WTC11 (cell line): ENCODE data around the gene KCNT1. TPM values are rescaled to one million over a fixed set of nuclear protein-coding genes. Genes with fewer than 3 reads are reported as not detected.
A peak's percentile ranks its signal among the peaks of the same experiment; 100 is the strongest.

Experiments
- ATAC-seq: fragments of 200-7000 bp; cut with Tn5 transposase; 2 replicates; pipeline ENCODE4 v1.10.0; 2021; ENCODE audit warnings: mild to moderate bottlenecking, moderate library complexity
- CTCF ChIA-PET: fragments of 300-600 bp; sonication (Branson Sonifier 250); formaldehyde crosslinking; loops from one replicate; lab custom pipeline; 2021; ENCODE audit warnings: antibody characterized with exemption; lab: Charles Lee
- POLR2A ChIA-PET: fragments of 350-600 bp; sonication (Branson Sonifier 250); formaldehyde crosslinking; loops from one replicate; lab custom pipeline; 2021; ENCODE audit warnings: antibody characterized with exemption; lab: Charles Lee
- DNase-seq: peaks from one replicate; pipeline ENCODE4 v3.0.0; 2021; ENCODE audit warnings: low spot score
- H3K27ac Mint-ChIP-seq: 2 replicates; pipeline ENCODE4 v1.8.0; 2021; ENCODE audit warnings: mixed read lengths
- H3K27me3 Mint-ChIP-seq: 2 replicates; pipeline ENCODE4 v1.8.0; 2021; ENCODE audit warnings: low read depth, mild to moderate bottlenecking, moderate library complexity, mixed read lengths
- H3K36me3 Mint-ChIP-seq: 2 replicates; pipeline ENCODE4 v1.8.0; 2021; ENCODE audit warnings: mixed read lengths
- H3K4me1 Mint-ChIP-seq: 2 replicates; pipeline ENCODE4 v1.8.0; 2022; ENCODE audit warnings: mixed read lengths
- H3K4me3 Mint-ChIP-seq: 2 replicates; pipeline ENCODE4 v1.8.0; 2021; ENCODE audit warnings: mild to moderate bottlenecking, moderate library complexity, mixed read lengths
- H3K9me3 Mint-ChIP-seq: 2 replicates; pipeline ENCODE4 v1.8.0; 2021; ENCODE audit warnings: mixed read lengths
- GTF2I ChIP-seq: fragments of 250-450 bp; sonication (Bioruptor Pico); conservative IDR thresholded peaks from 2 replicates; pipeline ENCODE4 v1.4.0; 2021; ENCODE audit warnings: mild to moderate bottlenecking
- HMGA2 ChIP-seq: fragments of 250-450 bp; sonication (Bioruptor Pico); IDR thresholded peaks from 2 replicates; pipeline ENCODE4 v1.4.0; 2021; ENCODE audit warnings: mild to moderate bottlenecking, moderate library complexity
- NFE2L1 ChIP-seq: sonication (generic); formaldehyde crosslinking; IDR thresholded peaks from 2 replicates; pipeline ENCODE4 v1.8.1; 2023; ENCODE audit warnings: missing genetic modification reagents
- NR1H2 ChIP-seq: sonication (generic); formaldehyde crosslinking; IDR thresholded peaks from 2 replicates; pipeline ENCODE4 v1.9.0; 2021; ENCODE audit warnings: mild to moderate bottlenecking, moderate library complexity, missing genetic modification reagents
- OVOL2 ChIP-seq: fragments of 250-450 bp; sonication (Bioruptor Pico); IDR thresholded peaks from 2 replicates; pipeline ENCODE4 v1.9.0; 2021; ENCODE audit warnings: mild to moderate bottlenecking, borderline replicate concordance
- ZNF416 ChIP-seq: fragments of 250-450 bp; sonication (Bioruptor Pico); IDR thresholded peaks from 2 replicates; pipeline ENCODE4 v1.9.0; 2021; ENCODE audit warnings: mild to moderate bottlenecking, inconsistent platforms
- ZNF671 ChIP-seq: fragments of 250-450 bp; sonication (Bioruptor Pico); IDR thresholded peaks from 2 replicates; pipeline ENCODE4 v1.8.0; 2021; ENCODE audit warnings: mild to moderate bottlenecking
- total RNA-seq: library from RNA; stranded (reverse); gene quantifications from 3 replicates; pipeline ENCODE4 v1.2.3, GENCODE V29; 2021
- TF ChIP-seq, protein P1 (sequence below): fragments of 250-450 bp; sonication (Bioruptor Pico); IDR thresholded peaks from 2 replicates; pipeline ENCODE4 v2.1.2; 2022; ENCODE audit warnings: mild to moderate bottlenecking, moderate library complexity
- TF ChIP-seq, protein P2 (sequence below): sonication (generic); formaldehyde crosslinking; IDR thresholded peaks from 2 replicates; pipeline ENCODE4 v1.8.1; 2022; ENCODE audit warnings: low read depth, mild to moderate bottlenecking, moderate library complexity, missing genetic modification reagents, borderline replicate concordance
- TF ChIP-seq, protein P3 (sequence below): fragments of 250-450 bp; sonication (Bioruptor Pico); IDR thresholded peaks from 2 replicates; pipeline ENCODE4 v1.9.0; 2021; ENCODE audit warnings: mild to moderate bottlenecking, borderline replicate concordance
- TF ChIP-seq, protein P4 (sequence below): sonication (generic); formaldehyde crosslinking; IDR thresholded peaks from 2 replicates; pipeline ENCODE4 v1.8.0; 2022; ENCODE audit warnings: mild to moderate bottlenecking, missing genetic modification reagents
- TF ChIP-seq, protein P5 (sequence below): fragments of 250-450 bp; sonication (Bioruptor Pico); IDR thresholded peaks from 2 replicates; pipeline ENCODE4 v1.9.0; 2021; ENCODE audit warnings: moderate library complexity, mild to moderate bottlenecking, inconsistent platforms, borderline replicate concordance
- TF ChIP-seq, protein P6 (sequence below): sonication (generic); formaldehyde crosslinking; IDR thresholded peaks from 2 replicates; pipeline ENCODE4 v1.8.1; 2022; ENCODE audit warnings: missing genetic modification reagents, borderline replicate concordance
- TF ChIP-seq, protein P7 (sequence below): fragments of 250-450 bp; sonication (Bioruptor Pico); conservative IDR thresholded peaks from 2 replicates; pipeline ENCODE4 v1.9.0; 2021; ENCODE audit warnings: mild to moderate bottlenecking
- TF ChIP-seq, protein P8 (sequence below): sonication (generic); formaldehyde crosslinking; IDR thresholded peaks from 2 replicates; pipeline ENCODE4 v1.8.0; 2022; ENCODE audit warnings: mild to moderate bottlenecking, missing genetic modification reagents
- TF ChIP-seq, protein P9 (sequence below): sonication (generic); formaldehyde crosslinking; IDR thresholded peaks from 2 replicates; pipeline ENCODE4 v1.8.1; 2023; ENCODE audit warnings: mild to moderate bottlenecking, missing genetic modification reagents

Gene KCNT1
- total RNA-seq, 1 experiment from 2014 or later: 0.13 TPM

DNA sequence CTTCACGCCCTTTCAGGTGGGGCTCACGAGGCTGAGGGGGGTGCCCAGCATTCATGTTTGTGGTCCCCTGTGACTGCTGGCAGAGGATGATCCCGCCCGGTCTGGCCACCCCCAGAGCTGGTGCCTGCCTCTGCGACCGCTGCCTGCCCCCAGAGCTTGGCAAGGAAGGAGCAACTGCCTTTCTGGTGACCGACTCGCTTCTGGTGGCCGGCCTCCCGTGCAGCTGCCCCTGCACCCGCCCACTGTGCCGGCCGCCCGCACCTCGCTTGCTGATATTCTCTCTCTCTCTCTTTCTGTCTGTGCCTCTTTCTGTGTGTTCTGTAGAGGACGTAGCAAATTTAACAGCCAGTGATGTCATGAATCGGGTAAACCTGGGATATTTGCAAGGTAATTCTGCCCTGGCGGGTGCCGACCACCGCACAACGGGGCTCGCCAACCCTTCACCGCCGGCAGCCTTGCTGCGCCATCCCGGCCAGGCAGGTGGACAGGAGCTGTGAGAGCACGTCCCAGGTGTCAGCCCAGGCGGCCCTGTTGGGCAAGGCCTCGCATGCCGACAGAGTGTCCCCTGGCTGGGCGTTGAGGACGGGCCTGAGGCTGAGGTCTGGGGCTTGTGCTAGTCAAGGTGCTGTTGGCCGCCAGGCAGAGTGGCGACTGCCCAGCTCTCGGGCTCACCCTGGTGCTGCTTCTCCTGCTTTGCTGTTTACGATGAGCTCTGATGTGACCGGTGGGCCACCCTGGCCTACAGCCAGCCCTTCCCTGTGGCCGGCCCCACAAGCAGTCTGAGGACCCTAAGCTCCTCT is 86.0 kb downstream of the KCNT1 start:
- ChIA-PET POLR2A (no interaction called here), CTCF (interaction anchor here (0.7 to 5.4 kb wide), 5 partner anchors 10 to 265 kb away, joined by 3 to 27 read pairs (median 3); no protein-coding TSS in a partner anchor)
- Mint-ChIP-seq H3K4me1 (no peaks in the 10 kb centered on the region), H3K27ac (peak overlapping the region; percentile 50), H3K36me3 (no peaks in the 10 kb centered on the region), H3K27me3 (no peaks in the 10 kb centered on the region), H3K9me3 (no peaks in the 10 kb centered on the region), H3K4me3 (no peak overlapping the region)
- ATAC-seq: no peak
- TF ChIP-seq, protein P1, sequence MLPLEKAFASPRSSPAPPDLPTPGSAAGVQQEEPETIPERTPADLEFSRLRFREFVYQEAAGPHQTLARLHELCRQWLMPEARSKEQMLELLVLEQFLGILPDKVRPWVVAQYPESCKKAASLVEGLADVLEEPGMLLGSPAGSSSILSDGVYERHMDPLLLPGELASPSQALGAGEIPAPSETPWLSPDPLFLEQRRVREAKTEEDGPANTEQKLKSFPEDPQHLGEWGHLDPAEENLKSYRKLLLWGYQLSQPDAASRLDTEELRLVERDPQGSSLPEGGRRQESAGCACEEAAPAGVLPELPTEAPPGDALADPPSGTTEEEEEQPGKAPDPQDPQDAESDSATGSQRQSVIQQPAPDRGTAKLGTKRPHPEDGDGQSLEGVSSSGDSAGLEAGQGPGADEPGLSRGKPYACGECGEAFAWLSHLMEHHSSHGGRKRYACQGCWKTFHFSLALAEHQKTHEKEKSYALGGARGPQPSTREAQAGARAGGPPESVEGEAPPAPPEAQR: no peak
- TF ChIP-seq, protein P2, sequence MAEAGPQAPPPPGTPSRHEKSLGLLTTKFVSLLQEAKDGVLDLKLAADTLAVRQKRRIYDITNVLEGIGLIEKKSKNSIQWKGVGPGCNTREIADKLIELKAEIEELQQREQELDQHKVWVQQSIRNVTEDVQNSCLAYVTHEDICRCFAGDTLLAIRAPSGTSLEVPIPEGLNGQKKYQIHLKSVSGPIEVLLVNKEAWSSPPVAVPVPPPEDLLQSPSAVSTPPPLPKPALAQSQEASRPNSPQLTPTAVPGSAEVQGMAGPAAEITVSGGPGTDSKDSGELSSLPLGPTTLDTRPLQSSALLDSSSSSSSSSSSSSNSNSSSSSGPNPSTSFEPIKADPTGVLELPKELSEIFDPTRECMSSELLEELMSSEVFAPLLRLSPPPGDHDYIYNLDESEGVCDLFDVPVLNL (CRISPR knock-in tag): no peak
- TF ChIP-seq ZNF671 (CRISPR knock-in tag) (no peak), ZNF416 (CRISPR knock-in tag) (no peak), NFE2L1 (CRISPR knock-in tag) (no peak), OVOL2 (no peak), NR1H2 (CRISPR knock-in tag) (no peak), GTF2I (no peak), HMGA2 (CRISPR knock-in tag) (no peak)
- TF ChIP-seq, protein P3, sequence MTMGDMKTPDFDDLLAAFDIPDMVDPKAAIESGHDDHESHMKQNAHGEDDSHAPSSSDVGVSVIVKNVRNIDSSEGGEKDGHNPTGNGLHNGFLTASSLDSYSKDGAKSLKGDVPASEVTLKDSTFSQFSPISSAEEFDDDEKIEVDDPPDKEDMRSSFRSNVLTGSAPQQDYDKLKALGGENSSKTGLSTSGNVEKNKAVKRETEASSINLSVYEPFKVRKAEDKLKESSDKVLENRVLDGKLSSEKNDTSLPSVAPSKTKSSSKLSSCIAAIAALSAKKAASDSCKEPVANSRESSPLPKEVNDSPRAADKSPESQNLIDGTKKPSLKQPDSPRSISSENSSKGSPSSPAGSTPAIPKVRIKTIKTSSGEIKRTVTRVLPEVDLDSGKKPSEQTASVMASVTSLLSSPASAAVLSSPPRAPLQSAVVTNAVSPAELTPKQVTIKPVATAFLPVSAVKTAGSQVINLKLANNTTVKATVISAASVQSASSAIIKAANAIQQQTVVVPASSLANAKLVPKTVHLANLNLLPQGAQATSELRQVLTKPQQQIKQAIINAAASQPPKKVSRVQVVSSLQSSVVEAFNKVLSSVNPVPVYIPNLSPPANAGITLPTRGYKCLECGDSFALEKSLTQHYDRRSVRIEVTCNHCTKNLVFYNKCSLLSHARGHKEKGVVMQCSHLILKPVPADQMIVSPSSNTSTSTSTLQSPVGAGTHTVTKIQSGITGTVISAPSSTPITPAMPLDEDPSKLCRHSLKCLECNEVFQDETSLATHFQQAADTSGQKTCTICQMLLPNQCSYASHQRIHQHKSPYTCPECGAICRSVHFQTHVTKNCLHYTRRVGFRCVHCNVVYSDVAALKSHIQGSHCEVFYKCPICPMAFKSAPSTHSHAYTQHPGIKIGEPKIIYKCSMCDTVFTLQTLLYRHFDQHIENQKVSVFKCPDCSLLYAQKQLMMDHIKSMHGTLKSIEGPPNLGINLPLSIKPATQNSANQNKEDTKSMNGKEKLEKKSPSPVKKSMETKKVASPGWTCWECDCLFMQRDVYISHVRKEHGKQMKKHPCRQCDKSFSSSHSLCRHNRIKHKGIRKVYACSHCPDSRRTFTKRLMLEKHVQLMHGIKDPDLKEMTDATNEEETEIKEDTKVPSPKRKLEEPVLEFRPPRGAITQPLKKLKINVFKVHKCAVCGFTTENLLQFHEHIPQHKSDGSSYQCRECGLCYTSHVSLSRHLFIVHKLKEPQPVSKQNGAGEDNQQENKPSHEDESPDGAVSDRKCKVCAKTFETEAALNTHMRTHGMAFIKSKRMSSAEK (CRISPR knock-in tag): no peak
- TF ChIP-seq, protein P4, sequence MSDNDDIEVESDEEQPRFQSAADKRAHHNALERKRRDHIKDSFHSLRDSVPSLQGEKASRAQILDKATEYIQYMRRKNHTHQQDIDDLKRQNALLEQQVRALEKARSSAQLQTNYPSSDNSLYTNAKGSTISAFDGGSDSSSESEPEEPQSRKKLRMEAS: no peak
- TF ChIP-seq, protein P5, sequence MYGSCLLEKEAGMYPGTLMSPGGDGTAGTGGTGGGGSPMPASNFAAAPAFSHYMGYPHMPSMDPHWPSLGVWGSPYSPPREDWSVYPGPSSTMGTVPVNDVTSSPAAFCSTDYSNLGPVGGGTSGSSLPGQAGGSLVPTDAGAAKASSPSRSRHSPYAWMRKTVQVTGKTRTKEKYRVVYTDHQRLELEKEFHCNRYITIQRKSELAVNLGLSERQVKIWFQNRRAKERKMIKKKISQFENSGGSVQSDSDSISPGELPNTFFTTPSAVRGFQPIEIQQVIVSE (CRISPR knock-in tag): no peak
- TF ChIP-seq, protein P6, sequence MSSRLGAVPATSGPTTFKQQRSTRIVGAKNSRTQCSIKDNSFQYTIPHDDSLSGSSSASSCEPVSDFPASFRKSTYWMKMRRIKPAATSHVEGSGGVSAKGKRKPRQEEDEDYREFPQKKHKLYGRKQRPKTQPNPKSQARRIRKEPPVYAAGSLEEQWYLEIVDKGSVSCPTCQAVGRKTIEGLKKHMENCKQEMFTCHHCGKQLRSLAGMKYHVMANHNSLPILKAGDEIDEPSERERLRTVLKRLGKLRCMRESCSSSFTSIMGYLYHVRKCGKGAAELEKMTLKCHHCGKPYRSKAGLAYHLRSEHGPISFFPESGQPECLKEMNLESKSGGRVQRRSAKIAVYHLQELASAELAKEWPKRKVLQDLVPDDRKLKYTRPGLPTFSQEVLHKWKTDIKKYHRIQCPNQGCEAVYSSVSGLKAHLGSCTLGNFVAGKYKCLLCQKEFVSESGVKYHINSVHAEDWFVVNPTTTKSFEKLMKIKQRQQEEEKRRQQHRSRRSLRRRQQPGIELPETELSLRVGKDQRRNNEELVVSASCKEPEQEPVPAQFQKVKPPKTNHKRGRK (CRISPR knock-in tag): no peak
- TF ChIP-seq, protein P7, sequence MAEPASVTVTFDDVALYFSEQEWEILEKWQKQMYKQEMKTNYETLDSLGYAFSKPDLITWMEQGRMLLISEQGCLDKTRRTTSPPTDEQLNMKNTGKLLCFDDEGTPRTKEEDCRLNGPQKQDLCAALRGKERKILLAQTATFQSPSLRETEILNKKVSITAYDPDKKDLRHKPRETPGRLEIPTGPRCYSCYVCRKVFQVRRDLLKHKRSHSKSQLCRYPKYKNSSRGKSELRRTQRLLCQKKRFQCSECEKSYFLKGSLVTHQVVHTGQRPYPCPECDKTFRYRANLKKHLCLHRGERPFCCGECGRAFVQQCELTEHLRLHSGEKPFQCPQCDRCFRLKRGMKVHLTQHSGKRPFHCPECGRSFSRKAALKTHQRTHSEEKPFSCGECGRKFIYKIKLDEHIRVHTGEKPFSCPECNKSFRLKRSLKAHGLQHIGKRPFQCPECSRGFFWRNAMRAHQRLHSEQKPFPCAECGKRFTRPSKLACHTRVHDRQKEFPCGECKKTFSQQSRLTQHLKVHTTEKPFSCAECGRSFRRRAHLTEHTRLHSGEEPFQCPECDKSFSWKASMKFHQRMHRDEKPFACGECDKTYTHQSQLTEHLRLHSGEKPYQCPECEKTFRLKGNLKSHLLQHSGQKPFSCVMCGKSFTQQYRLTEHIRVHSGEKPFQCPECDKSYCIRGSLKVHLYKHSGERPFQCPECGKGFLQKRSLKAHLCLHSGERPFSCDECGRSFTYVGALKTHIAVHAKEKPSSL (CRISPR knock-in tag): no peak
- TF ChIP-seq, protein P8, sequence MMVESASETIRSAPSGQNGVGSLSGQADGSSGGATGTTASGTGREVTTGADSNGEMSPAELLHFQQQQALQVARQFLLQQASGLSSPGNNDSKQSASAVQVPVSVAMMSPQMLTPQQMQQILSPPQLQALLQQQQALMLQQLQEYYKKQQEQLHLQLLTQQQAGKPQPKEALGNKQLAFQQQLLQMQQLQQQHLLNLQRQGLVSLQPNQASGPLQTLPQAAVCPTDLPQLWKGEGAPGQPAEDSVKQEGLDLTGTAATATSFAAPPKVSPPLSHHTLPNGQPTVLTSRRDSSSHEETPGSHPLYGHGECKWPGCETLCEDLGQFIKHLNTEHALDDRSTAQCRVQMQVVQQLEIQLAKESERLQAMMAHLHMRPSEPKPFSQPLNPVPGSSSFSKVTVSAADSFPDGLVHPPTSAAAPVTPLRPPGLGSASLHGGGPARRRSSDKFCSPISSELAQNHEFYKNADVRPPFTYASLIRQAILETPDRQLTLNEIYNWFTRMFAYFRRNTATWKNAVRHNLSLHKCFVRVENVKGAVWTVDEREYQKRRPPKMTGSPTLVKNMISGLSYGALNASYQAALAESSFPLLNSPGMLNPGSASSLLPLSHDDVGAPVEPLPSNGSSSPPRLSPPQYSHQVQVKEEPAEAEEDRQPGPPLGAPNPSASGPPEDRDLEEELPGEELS (CRISPR knock-in tag): no peak
- TF ChIP-seq, protein P9, sequence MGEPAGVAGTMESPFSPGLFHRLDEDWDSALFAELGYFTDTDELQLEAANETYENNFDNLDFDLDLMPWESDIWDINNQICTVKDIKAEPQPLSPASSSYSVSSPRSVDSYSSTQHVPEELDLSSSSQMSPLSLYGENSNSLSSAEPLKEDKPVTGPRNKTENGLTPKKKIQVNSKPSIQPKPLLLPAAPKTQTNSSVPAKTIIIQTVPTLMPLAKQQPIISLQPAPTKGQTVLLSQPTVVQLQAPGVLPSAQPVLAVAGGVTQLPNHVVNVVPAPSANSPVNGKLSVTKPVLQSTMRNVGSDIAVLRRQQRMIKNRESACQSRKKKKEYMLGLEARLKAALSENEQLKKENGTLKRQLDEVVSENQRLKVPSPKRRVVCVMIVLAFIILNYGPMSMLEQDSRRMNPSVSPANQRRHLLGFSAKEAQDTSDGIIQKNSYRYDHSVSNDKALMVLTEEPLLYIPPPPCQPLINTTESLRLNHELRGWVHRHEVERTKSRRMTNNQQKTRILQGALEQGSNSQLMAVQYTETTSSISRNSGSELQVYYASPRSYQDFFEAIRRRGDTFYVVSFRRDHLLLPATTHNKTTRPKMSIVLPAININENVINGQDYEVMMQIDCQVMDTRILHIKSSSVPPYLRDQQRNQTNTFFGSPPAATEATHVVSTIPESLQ: no peak
- DNase-seq: no peak
